SK-N-MC (cell line): ENCODE measurements around the gene CHST13.

Experiments
- EZH2 ChIP-seq: fragments of 200-600 bp; sonication (generic); IDR thresholded peaks from one replicate; pipeline ENCODE4 v1.6.1; 2017; ENCODE audit warnings: antibody characterized with exemption
- POLR2AphosphoS5 ChIP-seq: IDR thresholded peaks from 2 replicates; pipeline ENCODE4 v1.6.1; 2012; ENCODE audit warnings: mild to moderate bottlenecking, low read depth, low read length, borderline replicate concordance

- TF ChIP-seq POLR2AphosphoS5 (no peak), EZH2 (no peak)
Measured at GRCh38 chr3:126578702-126579101, 54.7 kb downstream of the CHST13 start.
